Skeletal muscle tissue (tissue), 4 donors: Measurements from ENCODE around the gene PGLYRP1. TPM values are rescaled to one million over a fixed set of nuclear protein-coding genes. Genes with fewer than 3 reads are reported as not detected.

Experiments
- H3K27ac ChIP-seq: one replicate; pipeline ENCODE4 v1.7.0; 2013; ENCODE audit warnings: mild to moderate bottlenecking, low read depth, low read length, inconsistent platforms
- H3K27me3 ChIP-seq, 3 donors: one replicate each; pipeline ENCODE4 v1.7.0; 2013; ENCODE audit warnings: low read length in 3 of 3; ENCODE audit not compliant: control insufficient read depth in 3 of 3, insufficient read depth in 3 of 3
- H3K36me3 ChIP-seq, 3 donors: one replicate each; pipeline ENCODE4 v1.7.0; 2013; ENCODE audit warnings: low read length in 3 of 3; ENCODE audit not compliant: control insufficient read depth in 3 of 3, insufficient read depth in 3 of 3
- H3K4me1 ChIP-seq, 3 donors: one replicate each; pipeline ENCODE4 v1.7.0; 2013; ENCODE audit warnings: low read length in 3 of 3, mild to moderate bottlenecking in 3 of 3; ENCODE audit not compliant: control insufficient read depth in 3 of 3, insufficient read depth in 3 of 3
- H3K4me3 ChIP-seq, 3 donors: one replicate each; pipeline ENCODE4 v1.7.0; 2013; ENCODE audit warnings: low read length in 3 of 3
- H3K9ac ChIP-seq, 3 donors: one replicate each; pipeline ENCODE4 v1.7.0; 2013; ENCODE audit warnings: low read length in 3 of 3, mild to moderate bottlenecking in 3 of 3, moderate library complexity in 2 of 3, low read depth in 1 of 3
- H3K9me3 ChIP-seq, 3 donors: one replicate each; pipeline ENCODE4 v1.7.0; 2013; ENCODE audit warnings: low read length in 3 of 3; ENCODE audit not compliant: control insufficient read depth in 3 of 3
- total RNA-seq: library from RNA; depleted of rRNA; stranded (reverse); fragments of >200 nt; gene quantifications from one replicate; pipeline ENCODE4 v1.2.3, GENCODE V29; 2014
- donor health status: Osteomylitis.

PGLYRP1 gene
- total RNA-seq, 1 donor from 2014 or later = 2.1 TPM

GRCh38 chr19:46009530-46010510 is 13.0 kb downstream of the PGLYRP1 start:
- no peak overlapping the region for H3K9ac ChIP-seq
- peaks cover 0 to 3% (median 0%) of the 10 kb centered on the region in 3 donors for H3K36me3 ChIP-seq
- peaks cover 8 to 21% (median 12%) of the 10 kb centered on the region in 3 donors for H3K27me3 ChIP-seq
- peaks cover 3 to 5% (median 4%) of the 10 kb centered on the region in 3 donors for H3K4me1 ChIP-seq
- H3K9me3 ChIP-seq = no peaks in the 10 kb centered on the region
- no peak overlapping the region for H3K27ac ChIP-seq
- no peak overlapping the region for H3K4me3 ChIP-seq

GRCh38 chr19:46006411-46006810 is 16.4 kb downstream of the PGLYRP1 start:
- H3K27me3 ChIP-seq = no peaks in the 10 kb centered on the region
- H3K27ac ChIP-seq = no peak overlapping the region
- H3K4me1 ChIP-seq = no peaks in the 10 kb centered on the region
- no peaks in the 10 kb centered on the region for H3K9me3 ChIP-seq
- no peak overlapping the region for H3K4me3 ChIP-seq
- H3K9ac ChIP-seq = no peak overlapping the region
- H3K36me3 ChIP-seq = peaks cover 0 to 10% (median 2%) of the 10 kb centered on the region in 3 donors

- H3K4me3 ChIP-seq = no peak overlapping the region
Observed at GRCh38 chr19:46002678-46003275, 20.1 kb downstream of the PGLYRP1 start.

DNA sequence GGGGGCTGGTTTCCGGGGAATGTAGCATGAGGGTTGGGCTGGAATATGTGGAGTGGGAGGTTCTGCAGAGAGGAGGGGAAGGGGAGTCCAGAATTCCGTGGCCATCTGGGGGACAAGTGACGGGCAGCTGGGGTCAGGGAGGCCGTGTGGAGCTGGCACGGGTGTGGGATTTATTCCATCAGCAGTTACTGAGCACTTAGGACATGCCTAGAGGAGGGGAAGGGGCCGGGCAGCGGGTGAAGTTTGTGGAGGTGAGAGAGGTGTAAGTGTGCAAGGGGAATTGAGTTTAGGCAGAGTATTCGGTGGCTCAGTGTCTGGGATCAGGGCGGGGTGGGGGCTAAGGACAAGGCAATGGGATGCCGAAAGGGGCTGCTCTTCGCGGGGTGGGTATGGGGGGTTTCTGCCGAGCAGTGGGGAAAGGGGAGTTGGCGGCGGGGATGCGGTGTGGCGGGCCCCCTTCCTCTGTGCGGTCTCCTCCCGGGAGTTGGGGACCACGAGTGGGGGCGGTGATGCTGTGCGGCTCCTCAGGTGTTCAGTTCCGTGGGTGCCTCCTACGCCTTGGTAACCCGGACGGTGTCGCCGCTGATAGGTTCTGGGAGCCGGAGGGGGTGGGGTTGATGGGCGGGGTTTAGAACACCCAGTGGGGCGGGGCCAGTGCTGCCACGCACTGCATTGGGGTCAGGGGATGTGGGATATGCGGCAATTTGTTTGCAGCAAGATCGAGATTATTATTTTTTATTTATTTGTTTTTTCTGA is 22.2 kb downstream of the PGLYRP1 start:
- Histone ChIP-seq H3K27ac (no peak overlapping the region), H3K36me3 (peaks cover 7 to 15% (median 9%) of the 10 kb centered on the region in 3 donors), H3K9ac (no peak overlapping the region), H3K27me3 (peaks cover 18 to 26% (median 19%) of the 10 kb centered on the region in 3 donors), H3K9me3 (no peaks in the 10 kb centered on the region), H3K4me3 (no peak overlapping the region), H3K4me1 (peaks cover 6 to 11% (median 10%) of the 10 kb centered on the region in 3 donors)

More at GRCh38 chr19:46002678-46003275, 20.1 kb downstream of the PGLYRP1 start:
- Histone ChIP-seq H3K27ac (no peak overlapping the region), H3K4me1 (peaks cover 0 to 6% (median 4%) of the 10 kb centered on the region in 3 donors), H3K9me3 (no peaks in the 10 kb centered on the region), H3K9ac (no peak overlapping the region), H3K27me3 (peaks cover 18 to 26% (median 19%) of the 10 kb centered on the region in 3 donors), H3K36me3 (peaks cover 0 to 7% (median 2%) of the 10 kb centered on the region in 3 donors)

DNA sequence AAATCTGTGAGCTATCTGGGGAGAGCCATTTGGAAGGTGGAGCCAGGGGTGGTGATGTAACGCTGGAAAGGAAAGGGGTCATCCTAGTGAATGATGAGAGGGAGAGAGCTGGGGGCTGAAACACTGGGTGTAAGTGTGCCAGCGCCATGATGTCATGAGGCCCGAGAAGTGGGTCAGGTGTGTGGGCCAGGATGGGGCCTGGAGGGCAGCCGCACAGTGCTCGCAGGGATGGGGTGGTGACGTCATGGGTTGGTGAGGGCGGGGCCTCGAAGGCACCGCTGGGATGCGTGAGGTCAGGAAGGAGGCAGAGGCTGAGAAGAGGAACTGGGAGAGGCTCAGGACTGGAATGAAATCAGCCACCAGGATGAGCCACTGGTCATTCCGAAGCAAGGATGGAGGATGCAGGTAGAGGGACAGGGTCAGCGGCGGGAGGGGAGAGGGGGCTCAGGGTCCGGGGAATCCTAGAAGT is 23.2 kb downstream of the PGLYRP1 start:
- peaks cover 7 to 15% (median 9%) of the 10 kb centered on the region in 3 donors for H3K36me3 ChIP-seq
- H3K27me3 ChIP-seq = peaks cover 18 to 26% (median 19%) of the 10 kb centered on the region in 3 donors
- H3K4me1 ChIP-seq = peaks cover 12 to 13% (median 13%) of the 10 kb centered on the region in 3 donors
- no peaks in the 10 kb centered on the region for H3K9me3 ChIP-seq
- H3K9ac ChIP-seq = no peak overlapping the region
- H3K27ac ChIP-seq = no peak overlapping the region
- no peak overlapping the region for H3K4me3 ChIP-seq

DNA sequence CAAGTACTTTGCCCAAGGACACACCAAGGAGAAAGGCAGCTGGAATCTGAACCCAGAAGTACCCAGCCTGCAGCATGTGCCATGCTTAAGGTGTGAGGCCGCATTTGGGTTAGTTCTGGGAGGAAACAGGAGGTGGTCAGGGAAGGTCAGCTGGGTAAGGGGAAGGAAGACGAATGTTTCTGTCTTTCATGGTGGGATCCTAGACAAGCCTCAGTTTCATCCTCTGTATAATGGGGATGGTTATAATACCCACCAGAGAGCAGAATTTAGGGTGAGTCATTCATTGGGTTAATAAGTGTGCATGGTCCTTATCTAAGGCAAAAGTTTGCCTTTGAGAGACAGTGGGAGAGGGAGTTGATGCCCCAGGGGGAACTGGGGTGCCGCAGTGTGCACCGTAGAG is 24.0 kb downstream of the PGLYRP1 start:
- Histone ChIP-seq H3K4me1 (peaks cover 13% of the 10 kb centered on the region in 3 donors), H3K27ac (no peak overlapping the region), H3K27me3 (peaks cover 18 to 26% (median 19%) of the 10 kb centered on the region in 3 donors), H3K9ac (no peak overlapping the region), H3K36me3 (peaks cover 7 to 15% (median 9%) of the 10 kb centered on the region in 3 donors), H3K9me3 (no peaks in the 10 kb centered on the region), H3K4me3 (no peak overlapping the region)

- Histone ChIP-seq H3K9ac (no peak overlapping the region), H3K36me3 (peaks cover 7% of the 10 kb centered on the region in 3 donors), H3K27ac (no peak overlapping the region), H3K4me1 (peaks cover 13% of the 10 kb centered on the region in 3 donors), H3K27me3 (peaks cover 18 to 26% (median 19%) of the 10 kb centered on the region in 3 donors), H3K9me3 (no peaks in the 10 kb centered on the region), H3K4me3 (no peak overlapping the region)
Observed at GRCh38 chr19:45996933-45997332, 25.9 kb downstream of the PGLYRP1 start.

- no peaks in the 10 kb centered on the region for H3K9me3 ChIP-seq
- H3K36me3 ChIP-seq = peaks cover 7% of the 10 kb centered on the region in 3 donors
- peak overlapping the region; percentile 88 to 91 (median 89) for H3K4me3 ChIP-seq
- peaks cover 13% of the 10 kb centered on the region in 3 donors for H3K4me1 ChIP-seq
- H3K27me3 ChIP-seq = peaks cover 18 to 26% (median 19%) of the 10 kb centered on the region in 3 donors
- peak overlapping the region; percentile 68 for H3K27ac ChIP-seq
- peak overlapping the region; percentile 90 to 96 (median 94) for H3K9ac ChIP-seq
Observed at GRCh38 chr19:45995715-45996385, 27.0 kb downstream of the PGLYRP1 start.
